H7 (cell line): ENCODE results near the gene SLC4A4. TPM values are rescaled to one million over a fixed set of nuclear protein-coding genes. Genes with fewer than 3 reads are reported as not detected.

Experiments
- DNase-seq: peaks from one replicate; pipeline ENCODE4 v3.0.0; 2012
- H3K27me3 ChIP-seq: 2 replicates; pipeline ENCODE4 v1.6.0; 2011; ENCODE audit warnings: mild to moderate bottlenecking, low read length; ENCODE audit not compliant: control insufficient read depth, insufficient read depth
- H3K36me3 ChIP-seq: replicated peaks from 2 replicates; pipeline ENCODE4 v1.5.1; 2011; ENCODE audit warnings: low read length; ENCODE audit not compliant: control insufficient read depth, insufficient read depth
- H3K4me3 ChIP-seq: 2 replicates; pipeline ENCODE4 v1.5.1; 2011; ENCODE audit warnings: low read depth, mild to moderate bottlenecking, control low read depth, low read length, moderate library complexity; ENCODE audit not compliant: insufficient read depth
- total RNA-seq: library from RNA; depleted of rRNA; stranded (reverse); fragments of >200 nt; shearing (Covaris generic); gene quantifications from 2 replicates; pipeline ENCODE4 v1.2.3, GENCODE V29; 2014

SLC4A4 gene
- total RNA-seq, 1 experiment from 2014 or later, result 0.55 TPM

- Histone ChIP-seq H3K36me3 (no peaks in the 10 kb centered on the region), H3K27me3 (no peaks in the 10 kb centered on the region), H3K4me3 (no peak overlapping the region)
- DNase-seq, result no peak
Measured at GRCh38 chr4:71411981-71412380, 73.2 kb downstream of the SLC4A4 start.

- no peaks in the 10 kb centered on the region for H3K27me3 ChIP-seq
- no peak overlapping the region for H3K4me3 ChIP-seq
- H3K36me3 ChIP-seq, result no peaks in the 10 kb centered on the region
- DNase-seq, result no peak
Measured at GRCh38 chr4:71415491-71415890, 76.7 kb downstream of the SLC4A4 start.

- H3K27me3 ChIP-seq, result no peaks in the 10 kb centered on the region
- H3K36me3 ChIP-seq, result no peaks in the 10 kb centered on the region
- H3K4me3 ChIP-seq, result no peak overlapping the region
- DNase-seq, result no peak
Measured at GRCh38 chr4:71417150-71417549, 78.3 kb downstream of the SLC4A4 start.

- Histone ChIP-seq H3K36me3 (no peaks in the 10 kb centered on the region), H3K27me3 (no peaks in the 10 kb centered on the region), H3K4me3 (no peak overlapping the region)
- DNase-seq, result no peak
Measured at GRCh38 chr4:71426381-71427042, 87.7 kb downstream of the SLC4A4 start.

- no peaks in the 10 kb centered on the region for H3K27me3 ChIP-seq
- no peak overlapping the region for H3K4me3 ChIP-seq
- no peak for DNase-seq
- H3K36me3 ChIP-seq, result no peaks in the 10 kb centered on the region
Measured at GRCh38 chr4:71429106-71429505, 90.3 kb downstream of the SLC4A4 start.

- H3K36me3 ChIP-seq, result no peaks in the 10 kb centered on the region
- no peak overlapping the region for H3K4me3 ChIP-seq
- DNase-seq, result no peak
- H3K27me3 ChIP-seq, result no peaks in the 10 kb centered on the region
Measured at GRCh38 chr4:71429962-71430361, 91.1 kb downstream of the SLC4A4 start.

GRCh38 chr4:71430609-71431008, 91.8 kb downstream of the SLC4A4 start:
- DNase-seq, result no peak
- Histone ChIP-seq H3K4me3 (no peak overlapping the region), H3K27me3 (no peaks in the 10 kb centered on the region), H3K36me3 (no peaks in the 10 kb centered on the region)

GRCh38 chr4:71440612-71441011, 101.8 kb downstream of the SLC4A4 start:
- no peaks in the 10 kb centered on the region for H3K36me3 ChIP-seq
- H3K27me3 ChIP-seq, result no peaks in the 10 kb centered on the region
- no peak overlapping the region for H3K4me3 ChIP-seq
- DNase-seq, result no peak

- DNase-seq, result no peak
- Histone ChIP-seq H3K36me3 (no peaks in the 10 kb centered on the region), H3K27me3 (no peaks in the 10 kb centered on the region), H3K4me3 (no peak overlapping the region)
Measured at GRCh38 chr4:71441186-71442169, 102.7 kb downstream of the SLC4A4 start.

GRCh38 chr4:71442336-71442735, 103.5 kb downstream of the SLC4A4 start:
- Histone ChIP-seq H3K27me3 (no peaks in the 10 kb centered on the region), H3K36me3 (no peaks in the 10 kb centered on the region), H3K4me3 (no peak overlapping the region)
- DNase-seq, result no peak

- H3K36me3 ChIP-seq, result no peaks in the 10 kb centered on the region
- no peak overlapping the region for H3K4me3 ChIP-seq
- no peaks in the 10 kb centered on the region for H3K27me3 ChIP-seq
- DNase-seq, result no peak
Measured at GRCh38 chr4:71444395-71444794, 105.6 kb downstream of the SLC4A4 start.

GRCh38 chr4:71445811-71446210, 107.0 kb downstream of the SLC4A4 start:
- H3K4me3 ChIP-seq, result no peak overlapping the region
- H3K36me3 ChIP-seq, result no peaks in the 10 kb centered on the region
- H3K27me3 ChIP-seq, result no peaks in the 10 kb centered on the region
- no peak for DNase-seq

- H3K4me3 ChIP-seq, result no peak overlapping the region
- no peak for DNase-seq
- no peaks in the 10 kb centered on the region for H3K27me3 ChIP-seq
- H3K36me3 ChIP-seq, result no peaks in the 10 kb centered on the region
Measured at GRCh38 chr4:71446479-71447081, 107.8 kb downstream of the SLC4A4 start.

- Histone ChIP-seq H3K36me3 (no peaks in the 10 kb centered on the region), H3K4me3 (no peak overlapping the region), H3K27me3 (no peaks in the 10 kb centered on the region)
- no peak for DNase-seq
Measured at GRCh38 chr4:71449040-71449439, 110.2 kb downstream of the SLC4A4 start.

- Histone ChIP-seq H3K27me3 (no peaks in the 10 kb centered on the region), H3K36me3 (no peaks in the 10 kb centered on the region), H3K4me3 (no peak overlapping the region)
- DNase-seq, result no peak
Measured at GRCh38 chr4:71449878-71450277, 111.1 kb downstream of the SLC4A4 start.
